Stimulated activated CD8-positive, alpha-beta memory T cell treated with anti-CD3 and anti-CD28 coated beads, Interleukin-15, amount 100 ng/mL, for 48 hours (primary cell): ENCODE data around the gene CCDC152.
"Not testable (repeated sequence)": the region's sequence is repeated elsewhere in the genome, so short reads cannot be mapped to it uniquely, and the experiment has no call there.

Experiments used
- DNase-seq, 2 donors: peaks; one replicate each; pipeline ENCODE4 v3.0.0-alpha.2; 2020; ENCODE audit warnings: low read depth in 2 of 2

The CCDC152 gene

DNA sequence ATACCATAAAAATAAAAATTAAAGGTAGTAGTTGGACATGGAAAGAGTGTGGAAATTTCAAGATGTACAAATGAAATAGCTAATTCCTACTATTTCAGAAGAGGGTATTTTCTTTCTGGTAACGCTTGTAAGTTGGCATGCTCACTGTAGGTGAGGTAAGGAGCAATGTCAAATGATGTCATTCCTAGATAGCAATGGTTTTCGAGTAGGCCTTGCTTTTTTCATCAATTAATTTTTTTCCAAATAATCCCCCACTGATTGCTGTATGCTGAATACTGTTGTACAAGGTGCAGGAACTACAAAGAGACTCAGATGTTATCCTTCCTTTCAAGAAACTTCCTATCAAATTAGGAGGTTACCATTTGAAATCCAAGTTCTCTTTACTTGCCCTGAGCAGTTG is 56.0 kb downstream of the CCDC152 start:
- no peak for DNase-seq

DNA sequence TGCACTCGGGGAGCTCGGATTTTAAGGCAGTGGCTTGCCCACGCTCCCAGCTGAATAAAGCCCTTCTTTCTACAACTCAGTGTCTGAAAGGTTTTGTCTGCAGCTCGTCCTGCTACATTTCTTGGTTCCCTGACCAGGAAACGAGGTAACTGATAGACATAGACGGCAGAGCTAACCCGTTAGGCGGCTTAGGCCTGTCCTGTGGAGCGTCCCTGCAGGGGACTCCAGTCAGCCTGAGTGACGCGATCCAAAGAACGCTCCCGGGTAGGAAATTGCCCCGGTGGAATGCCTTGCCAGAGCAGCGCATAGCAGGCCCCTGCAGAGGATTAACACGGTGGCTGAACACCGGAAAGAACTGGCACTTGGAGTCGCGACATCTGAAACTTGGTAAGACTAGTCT is 56.9 kb downstream of the CCDC152 start:
- no peak for DNase-seq

DNA sequence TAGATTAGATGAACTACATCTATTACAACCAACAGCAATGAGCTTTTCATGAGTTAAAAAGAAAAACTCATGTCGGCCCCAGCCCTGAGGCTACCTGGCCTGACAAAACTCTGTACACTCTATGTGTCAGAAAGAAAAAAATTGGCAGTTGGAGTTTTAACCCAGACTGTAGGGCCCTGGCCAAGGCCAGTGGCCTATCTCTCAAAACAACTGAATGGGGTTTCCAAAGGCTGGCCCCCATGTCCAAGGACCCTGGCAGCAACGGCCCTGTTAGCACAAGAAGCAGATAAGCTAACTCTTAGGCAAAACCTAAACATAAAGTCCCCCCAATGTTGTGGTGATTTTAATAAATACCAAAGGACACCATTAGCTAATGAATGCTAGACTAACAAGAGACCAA is 59.9 kb downstream of the CCDC152 start:
- DNase-seq = not testable (repeated sequence)

DNA sequence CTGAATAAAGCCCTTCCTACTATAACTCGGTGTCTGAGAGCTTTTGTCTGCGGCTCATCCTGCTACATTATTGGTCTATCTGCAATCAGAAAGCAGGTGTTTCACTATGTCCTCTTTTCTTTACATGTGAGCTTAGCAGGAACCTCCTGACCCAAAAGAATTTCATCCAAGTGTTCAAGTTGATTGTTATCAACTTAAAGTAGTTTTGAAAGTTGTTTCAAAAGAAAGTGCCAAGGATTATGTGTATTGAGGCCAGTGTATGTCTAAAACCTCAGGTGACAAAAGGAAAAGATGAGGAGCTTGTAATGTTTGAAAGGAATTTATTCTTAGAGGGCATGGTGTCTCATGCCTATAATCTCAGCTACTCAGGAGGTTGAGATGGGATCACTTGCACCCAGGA is 63.1 kb downstream of the CCDC152 start:
- DNase-seq = no peak

DNA sequence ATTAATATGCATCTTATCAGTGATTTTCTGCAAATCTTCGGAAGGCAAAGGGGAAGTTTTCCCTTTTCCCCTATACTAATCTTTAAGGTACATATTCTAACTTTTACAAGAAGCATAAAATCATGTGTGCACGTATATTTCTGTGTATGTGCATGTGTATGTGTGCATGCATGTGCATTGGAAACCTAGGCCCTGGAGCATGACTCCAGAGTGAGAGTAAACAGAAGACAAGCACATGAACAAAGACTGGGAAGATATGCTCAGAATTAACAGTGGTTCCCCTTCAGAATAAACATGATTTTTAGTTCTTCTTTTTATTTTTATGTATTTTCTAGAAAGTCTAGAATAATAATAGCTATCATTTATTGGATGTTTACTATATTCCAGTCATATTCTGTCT is 65.9 kb downstream of the CCDC152 start:
- DNase-seq = no peak

DNA sequence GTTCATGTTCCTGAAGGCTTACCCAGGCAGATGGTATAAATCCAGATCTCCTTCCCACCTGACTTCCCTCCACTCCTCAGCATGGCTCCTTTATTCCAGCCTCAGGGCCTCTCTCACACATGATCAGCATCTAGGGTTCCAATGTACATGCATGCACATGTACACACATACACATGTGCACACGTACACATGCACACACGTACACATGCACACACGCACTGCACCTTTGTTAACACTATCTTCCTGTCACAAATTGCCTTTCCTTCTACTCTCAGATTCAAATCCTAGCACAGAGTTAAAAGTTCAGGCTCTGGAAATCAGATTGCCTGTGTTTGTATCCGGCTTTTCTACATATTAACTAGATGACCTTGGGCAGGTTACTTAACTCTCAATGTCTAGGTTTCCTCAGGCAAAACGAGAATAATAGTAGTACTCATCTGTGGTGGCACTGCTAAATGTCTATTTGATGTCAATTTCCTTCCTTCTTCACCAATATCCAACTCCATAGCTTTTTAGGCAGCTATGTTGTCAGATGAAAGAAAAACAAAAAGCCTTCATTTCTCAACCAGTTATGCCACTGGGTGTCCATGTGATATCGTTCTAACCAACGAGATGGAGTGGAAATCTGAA is 67.8 kb downstream of the CCDC152 start:
- no peak for DNase-seq

DNA sequence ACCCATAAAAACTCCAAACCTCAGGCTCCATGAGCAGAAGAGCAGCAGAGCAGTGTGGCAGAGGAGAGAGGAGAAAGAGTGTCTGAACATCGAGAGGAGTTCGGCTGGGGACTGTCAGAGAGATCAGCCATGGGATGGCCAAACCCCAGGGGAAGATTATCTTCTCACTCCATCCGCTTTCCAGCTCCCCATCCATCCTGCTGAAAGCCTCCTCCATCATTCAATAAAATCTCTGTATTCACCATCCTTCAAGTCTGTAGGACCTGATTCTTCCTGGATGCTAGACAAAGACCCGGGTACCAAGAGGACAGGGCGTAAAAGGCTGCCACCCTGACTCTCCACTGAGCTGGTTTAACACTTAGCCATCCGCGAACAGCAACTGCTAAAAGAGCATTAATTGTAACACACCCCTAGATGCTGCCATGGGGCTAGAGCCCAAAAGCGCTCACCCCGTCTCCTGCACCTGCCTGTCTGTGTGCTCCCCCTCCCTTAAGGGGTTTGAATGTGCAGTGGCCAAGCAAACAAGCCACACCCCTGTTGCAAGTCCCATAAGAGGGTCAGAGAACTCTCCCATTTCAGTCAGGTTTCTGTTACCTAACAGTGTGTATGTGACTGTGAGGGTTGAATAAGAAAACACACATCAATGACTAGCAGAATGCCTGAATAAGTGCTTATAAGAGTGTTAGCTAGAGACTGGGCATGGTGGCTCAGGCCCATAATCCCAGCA is 69.0 kb downstream of the CCDC152 start:
- no peak for DNase-seq

DNA sequence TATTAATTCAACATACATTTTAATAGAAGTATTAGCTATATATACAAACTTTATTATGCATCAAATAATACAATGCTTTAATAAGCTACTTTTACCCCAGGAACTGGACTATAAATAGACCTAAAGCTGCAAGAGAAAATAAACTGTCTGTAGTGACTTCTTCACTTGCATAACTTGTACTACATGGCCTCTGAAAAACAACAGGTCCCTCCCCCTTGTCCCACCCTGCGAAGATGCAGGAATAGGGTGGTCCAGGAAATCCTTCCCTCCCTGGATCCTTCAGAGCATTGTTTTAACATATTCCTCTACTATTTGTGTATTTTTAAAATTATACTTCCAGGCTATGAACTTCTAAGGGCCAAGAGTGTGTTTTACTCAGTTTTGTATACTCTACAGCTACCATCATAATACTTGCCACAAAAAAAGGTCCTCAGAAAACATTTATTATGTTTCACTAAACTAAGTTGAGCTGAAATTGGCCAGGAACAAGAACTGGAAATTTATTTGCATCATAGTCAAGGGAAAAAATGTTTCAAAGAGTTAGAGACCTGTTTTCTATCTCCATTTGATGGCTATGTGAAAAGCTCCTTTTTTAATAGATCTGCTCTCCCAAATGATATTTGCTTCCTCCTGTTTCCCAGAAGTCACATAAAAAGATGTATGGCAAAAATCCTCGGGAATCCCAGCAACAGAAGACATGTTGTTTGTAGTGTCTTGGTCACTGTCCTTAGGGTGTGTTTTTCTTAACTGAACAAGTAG is 70.3 kb downstream of the CCDC152 start:
- no peak for DNase-seq

DNA sequence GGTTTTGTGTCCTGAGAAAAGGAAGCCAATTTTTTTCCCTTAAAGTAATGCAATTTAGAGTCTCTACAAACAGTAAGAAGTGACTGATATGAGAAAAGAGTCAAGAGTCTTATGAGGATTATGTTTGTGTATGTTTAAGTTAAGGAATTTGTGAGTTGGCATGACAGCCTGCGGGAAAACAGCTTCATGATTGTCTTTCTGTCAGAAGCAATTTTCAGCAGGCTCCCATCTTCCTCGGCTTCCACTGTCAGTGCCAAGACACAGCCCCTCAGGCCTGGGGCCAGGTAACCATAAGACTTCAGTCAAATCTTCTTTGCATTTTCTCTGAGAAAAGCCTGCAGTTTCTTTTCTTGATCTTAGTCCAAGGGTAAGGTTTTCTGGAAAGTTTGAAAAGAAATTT is 72.1 kb downstream of the CCDC152 start:
- no peak for DNase-seq

DNA sequence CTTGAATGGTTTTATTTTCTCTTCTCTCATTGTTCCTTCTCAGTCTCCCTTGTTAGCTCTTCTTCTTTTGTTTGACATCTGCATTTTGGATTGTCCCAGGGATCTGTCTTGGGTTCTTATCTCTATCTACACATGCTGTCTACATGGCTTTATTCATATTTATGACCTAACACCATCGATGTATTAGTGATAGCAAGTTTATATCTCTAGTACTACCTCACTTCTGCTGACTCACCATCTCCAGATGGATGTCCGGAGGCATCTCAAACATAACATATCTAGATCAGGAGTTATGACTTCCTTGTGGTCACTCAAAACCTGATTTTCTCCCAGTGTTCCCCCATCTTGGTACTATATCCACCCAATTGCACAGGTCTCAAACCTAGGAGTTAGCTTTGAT is 74.3 kb downstream of the CCDC152 start:
- no peak for DNase-seq

DNA sequence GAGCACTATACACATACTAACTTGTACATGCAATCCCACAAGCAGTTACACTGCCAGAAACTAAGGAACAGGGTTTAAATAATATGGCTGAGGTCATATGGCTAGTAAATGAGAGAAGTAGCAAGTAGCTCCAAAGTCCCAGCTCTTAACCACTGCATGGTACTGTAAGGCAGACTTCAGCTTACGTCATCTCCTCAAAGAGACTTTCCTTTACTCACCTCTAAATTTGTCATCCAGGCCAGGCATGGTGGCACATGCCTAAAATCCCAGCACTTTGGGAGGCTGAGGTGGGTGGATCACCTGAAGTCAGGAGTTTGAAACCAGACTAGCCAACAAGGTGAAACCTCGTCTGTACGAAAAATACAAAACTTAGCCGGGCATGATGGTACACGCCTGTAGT is 75.4 kb downstream of the CCDC152 start:
- no peak for DNase-seq

DNA sequence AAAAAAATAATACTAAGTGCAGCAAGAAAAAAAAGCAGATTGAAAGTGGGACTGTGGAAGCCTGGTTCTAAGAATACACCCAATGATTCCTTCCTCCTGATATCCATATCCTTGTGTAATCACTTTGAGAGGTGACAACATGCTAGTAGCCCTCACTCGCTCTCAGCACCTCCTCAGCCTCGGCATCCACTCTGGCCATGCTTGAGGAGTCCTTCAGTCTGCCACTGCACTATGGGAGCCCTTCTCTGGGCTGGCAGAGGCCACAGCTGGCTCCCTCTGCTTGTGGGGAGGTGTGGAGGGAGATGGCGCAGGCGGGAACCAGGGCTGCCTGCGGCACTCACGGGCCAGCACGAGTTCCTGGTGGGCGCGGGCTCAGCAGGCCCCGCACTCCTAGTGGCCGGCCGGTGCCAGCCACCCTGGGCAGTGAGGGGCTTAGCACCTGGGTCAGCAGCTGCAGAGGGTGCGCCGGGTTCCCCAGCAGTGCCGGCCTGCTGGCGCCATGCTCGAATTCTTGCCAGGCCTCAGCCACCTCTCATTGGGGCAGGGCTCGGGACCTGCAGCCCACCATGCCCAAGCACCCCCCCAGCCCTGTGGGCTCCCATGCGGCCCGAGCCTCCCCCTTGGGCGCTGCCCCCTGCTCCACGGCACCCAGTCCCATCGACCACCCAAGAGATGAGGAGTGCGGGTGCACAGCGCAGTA is 79.6 kb downstream of the CCDC152 start:
- DNase-seq = no peak

DNA sequence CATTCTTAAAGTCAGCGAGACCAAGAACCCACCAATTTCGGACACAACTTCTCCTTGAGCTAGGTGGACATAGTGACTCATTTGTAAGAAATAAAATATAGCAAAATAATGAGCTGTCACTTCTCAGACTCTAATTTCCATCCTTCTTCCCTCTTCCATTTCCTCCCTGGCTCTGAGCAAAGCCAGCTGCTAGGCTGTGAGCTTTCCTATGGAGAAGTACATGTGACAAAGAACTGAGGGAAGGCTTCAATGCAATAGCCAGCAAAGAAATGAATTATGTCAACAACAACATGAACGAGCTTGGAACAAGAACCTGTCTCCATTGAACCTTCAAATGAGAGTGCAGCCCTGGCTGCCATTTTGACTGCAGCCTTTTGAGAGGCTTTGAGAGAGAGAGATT is 81.0 kb downstream of the CCDC152 start:
- no peak for DNase-seq

DNA sequence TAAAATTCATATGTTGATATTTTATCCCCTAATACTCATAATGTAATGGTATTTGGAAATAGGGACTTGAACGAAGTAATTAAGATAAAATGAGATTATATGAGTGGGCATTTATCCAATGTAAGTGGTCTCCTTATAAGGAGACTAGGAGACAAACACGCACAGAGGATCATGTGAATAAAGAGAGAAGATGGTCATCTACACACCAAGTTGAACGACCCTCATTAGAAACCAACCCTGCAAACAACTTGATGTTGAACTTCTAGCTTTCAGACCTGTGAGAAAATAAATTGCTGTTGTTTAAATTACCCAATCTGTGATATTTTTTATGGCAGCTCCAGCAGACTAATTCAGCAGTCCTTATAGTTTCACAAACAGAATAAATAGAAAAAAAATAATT is 82.6 kb downstream of the CCDC152 start:
- no peak for DNase-seq

DNA sequence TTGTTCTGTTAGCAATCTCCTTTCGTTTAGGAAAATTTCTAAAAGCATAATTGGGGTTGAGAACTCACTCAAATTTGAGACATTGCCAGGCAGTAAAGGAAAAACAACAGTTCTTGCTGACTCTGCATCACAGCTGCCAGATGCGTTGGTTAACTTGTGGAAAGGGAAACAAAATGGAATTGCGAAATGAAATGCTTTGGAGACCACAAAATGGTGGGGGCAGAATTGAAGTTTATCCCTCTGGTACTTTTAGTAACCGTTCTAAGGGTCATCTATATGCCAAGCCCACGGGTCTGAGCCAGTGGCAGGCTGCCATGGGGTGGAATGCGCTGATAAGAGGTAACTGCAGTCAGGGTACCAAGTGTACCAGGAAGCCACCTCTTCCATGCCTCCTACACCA is 83.7 kb downstream of the CCDC152 start:
- no peak for DNase-seq

DNA sequence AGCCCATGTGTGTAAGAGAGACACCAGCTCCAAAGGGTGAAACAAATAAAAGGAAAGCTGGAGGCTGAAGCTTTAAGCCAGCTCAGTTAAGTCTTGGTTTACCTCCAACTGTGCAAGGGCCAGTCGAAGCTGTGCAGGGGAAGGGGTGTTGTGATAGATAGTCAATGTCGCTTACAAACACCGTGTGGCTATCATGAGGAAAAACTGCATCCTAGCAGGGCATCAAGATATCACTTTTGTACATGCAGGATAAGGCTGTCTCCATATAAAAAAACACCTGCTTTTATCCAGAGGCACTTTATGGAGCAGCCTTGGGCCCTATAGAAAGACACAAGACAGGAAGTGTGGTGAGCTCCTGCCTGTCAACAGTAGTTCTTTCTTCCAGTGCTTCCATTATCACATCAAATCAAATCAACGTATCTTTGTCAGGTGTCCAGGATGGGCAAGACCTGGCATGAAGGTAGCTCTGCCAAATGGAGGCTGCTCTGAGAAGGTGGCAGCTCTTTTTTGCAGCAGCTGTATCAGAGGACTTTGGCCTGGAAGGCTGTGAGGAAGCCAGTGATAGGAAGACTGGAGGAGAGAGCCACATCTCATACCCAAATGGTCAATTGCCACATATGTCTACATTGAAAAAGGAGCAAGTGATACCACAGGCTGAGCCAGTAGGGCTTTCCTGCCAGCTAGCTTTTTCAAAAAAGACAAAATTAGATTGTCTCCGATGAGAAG is 84.4 kb downstream of the CCDC152 start:
- no peak for DNase-seq

DNA sequence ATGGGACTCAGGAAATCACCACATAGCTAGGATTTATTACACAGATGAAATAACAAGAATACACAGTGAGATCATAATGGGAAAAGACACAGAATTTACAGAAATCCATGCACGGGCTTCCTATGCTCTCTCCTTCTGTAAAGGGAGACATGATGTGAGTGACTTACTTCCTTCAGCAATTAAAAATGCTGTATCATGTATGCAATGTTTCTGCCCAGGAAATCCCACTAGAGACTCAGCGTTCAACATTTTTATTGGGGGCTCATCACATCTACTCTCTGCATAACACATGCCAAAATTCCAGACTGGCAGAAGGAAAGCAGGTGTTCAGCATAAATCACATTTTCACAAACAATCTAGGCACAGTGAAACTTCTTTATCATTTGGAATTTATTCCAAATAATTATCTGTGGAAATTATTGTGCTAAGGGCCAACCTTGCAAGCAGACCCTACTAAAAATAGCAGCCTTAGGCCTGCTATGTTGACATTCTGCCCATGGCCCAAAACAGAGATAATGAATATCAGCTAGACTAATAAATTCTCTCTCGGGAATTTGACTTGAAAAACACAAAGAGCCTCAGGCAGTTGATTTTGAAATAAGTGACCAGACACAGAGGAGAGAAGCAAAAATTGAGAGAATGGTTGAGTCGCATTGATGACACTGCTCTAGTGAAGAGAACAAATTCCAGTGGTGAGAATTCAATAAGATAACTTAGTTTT is 86.5 kb downstream of the CCDC152 start:
- no peak for DNase-seq

DNA sequence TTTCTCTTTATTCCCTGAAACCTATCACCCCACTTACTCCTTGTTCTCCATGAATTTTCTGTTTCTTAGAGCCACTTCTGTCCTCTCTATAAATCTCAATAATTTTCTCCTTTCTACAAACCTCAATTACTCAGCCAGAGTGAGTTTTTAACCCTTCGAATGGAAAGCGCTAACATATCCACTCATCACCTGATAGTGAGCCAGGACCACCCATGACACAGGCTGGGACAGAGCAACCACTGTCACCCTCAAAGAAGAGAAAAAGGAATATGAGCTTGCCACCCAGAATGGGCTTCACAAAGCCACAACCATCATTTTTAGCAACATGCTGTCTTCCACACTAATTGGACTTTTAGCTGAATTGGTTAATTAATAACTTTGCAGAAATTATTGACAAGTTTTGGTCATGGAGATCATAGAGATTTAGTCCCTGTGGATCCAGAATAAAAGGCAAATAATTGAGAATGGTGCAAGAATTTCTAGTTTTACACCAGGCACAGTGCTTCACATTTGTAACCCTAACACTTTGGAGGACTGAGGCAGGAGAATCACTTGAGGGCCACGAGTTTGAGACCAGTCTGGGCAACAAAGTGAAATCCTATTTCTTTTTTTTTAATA is 87.2 kb downstream of the CCDC152 start:
- DNase-seq = no peak

DNA sequence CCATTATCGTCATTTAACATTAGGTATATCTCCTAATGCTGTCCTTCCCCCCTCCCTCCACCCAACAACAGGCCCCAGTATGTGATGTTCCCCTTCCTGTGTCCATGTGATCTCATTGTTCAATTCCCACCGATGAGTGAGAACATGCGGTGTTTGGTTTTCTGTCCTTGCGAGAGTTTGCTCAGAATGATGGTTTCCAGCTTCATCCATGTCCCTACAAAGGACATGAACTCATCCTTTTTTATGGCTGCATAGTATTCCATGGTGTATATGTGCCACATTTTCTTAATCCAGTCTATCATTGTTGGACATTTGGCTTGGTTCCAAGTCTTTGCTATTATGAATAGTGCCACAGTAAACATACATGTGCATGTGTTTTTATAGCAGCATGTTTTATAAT is 87.8 kb downstream of the CCDC152 start:
- DNase-seq = not testable (repeated sequence)

DNA sequence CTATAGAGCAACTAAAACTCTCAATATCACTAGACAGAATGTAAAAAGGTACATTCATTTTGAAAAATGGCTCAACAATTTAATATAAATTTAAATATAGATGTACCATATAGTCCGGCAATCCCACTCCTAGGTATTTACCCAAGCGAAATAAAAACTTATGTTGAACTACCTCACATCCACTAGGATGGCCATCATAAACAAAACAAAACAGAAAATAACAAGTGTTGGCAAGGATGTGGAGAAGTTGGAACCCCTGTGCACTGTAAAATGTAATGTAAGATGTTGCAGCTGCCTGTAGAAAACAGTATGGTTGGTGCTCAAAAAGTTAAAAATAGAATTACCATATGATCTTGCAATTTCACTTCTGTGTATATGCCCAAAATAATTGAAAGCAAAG is 91.9 kb downstream of the CCDC152 start:
- no peak for DNase-seq

DNA sequence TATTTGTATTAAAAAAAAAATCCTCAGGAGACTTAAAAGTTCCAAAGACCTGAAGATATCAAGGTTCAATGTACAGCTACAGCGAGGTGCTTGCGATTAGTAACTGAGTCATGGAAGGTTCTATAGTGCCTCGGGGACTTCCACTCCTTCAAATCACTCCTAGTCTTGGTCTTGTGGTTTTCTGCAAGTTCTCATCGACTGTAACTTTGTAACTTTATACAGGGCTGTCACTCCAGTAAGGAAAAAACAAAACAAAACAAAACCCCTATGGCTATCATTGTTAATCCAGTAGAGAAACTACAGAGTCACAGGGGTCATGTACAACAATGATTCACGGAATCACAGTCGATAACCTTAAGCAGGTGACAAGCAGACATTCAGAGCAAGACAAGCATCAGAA is 94.9 kb downstream of the CCDC152 start:
- no peak for DNase-seq
